ENCODE results near the gene TBC1D21. TPM values are rescaled to one million over a fixed set of nuclear protein-coding genes. Genes with fewer than 3 reads are reported as not detected.

TBC1D21 gene
- total RNA-seq, 1 donor from 2014 or later: not detected

DNA sequence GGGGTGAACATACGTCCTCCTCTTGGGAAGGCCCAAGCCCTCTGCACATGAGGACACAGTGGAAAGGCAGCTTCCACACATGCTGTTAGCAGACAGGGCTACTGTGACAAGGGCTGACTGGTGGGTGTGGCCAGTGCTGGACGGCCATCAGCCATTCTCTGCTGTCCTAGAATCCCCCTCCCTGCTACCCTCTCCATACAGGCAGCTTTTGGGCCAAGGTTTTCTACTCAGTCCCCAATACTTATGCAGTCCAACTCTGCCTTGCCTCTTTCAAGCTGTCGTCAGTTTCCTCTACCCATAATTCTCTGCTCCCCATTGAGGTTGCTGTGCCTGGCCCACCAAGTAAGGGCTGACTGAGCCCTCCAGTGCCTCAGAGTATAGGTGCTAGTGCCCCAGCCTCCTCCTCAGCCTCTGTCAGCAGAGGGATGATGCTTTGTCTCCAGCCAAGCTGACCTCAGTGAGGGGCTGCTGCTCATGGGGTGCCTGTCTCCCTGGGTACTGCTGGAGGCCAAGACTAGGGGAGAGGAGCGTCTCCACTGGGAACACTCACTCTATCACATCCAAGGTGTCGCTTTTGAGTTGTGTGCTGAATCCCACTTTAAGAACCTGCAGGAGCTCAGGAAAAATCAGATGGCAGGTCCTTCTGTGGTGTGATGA, 55.7 kb downstream of the TBC1D21 start:
- H4K20me1 ChIP-seq (ENCODE audit: insufficient read depth, low read length): peaks cover 51% of the 10 kb centered on the region
- H3K9me3 ChIP-seq (ENCODE audit: insufficient read depth, low read depth, low read length): no peaks in the 10 kb centered on the region
- H3K79me2 ChIP-seq (ENCODE audit: insufficient read depth, low read length): peaks cover 93% of the 10 kb centered on the region
- peak overlapping the region; percentile 94 for H3K27ac ChIP-seq (ENCODE audit: low read depth, low read length)
- Mint-ChIP-seq H3K27me3 (ENCODE audit: low read depth, unreplicated experiment) (no peaks in the 10 kb centered on the region), H3K27ac (ENCODE audit: unreplicated experiment) (peak overlapping the region; percentile 92), H3K36me3 (ENCODE audit: low read depth, unreplicated experiment) (peaks cover 19% of the 10 kb centered on the region), H3K4me1 (ENCODE audit: low read depth, unreplicated experiment) (peaks cover 55% of the 10 kb centered on the region), H3K9me3 (ENCODE audit: unreplicated experiment) (no peaks in the 10 kb centered on the region), H3K4me3 (ENCODE audit: unreplicated experiment) (peak overlapping the region; percentile 93)
- peak overlapping the region; percentile 80 for H3K4me3 ChIP-seq (ENCODE audit: insufficient read depth, low read depth, low read length)
- H2AFZ ChIP-seq (ENCODE audit: low read depth, low read length): no peak overlapping the region
- no peak for TF ChIP-seq CTCF (IDR thresholded peaks at IDR 0.05; ENCODE audit: insufficient read depth, low read depth, low read length)
- H3K36me3 ChIP-seq (ENCODE audit: insufficient read depth, low read length): peaks cover 2% of the 10 kb centered on the region
- H3K9ac ChIP-seq (ENCODE audit: low read length): peak overlapping the region; percentile 87
- H3K4me1 ChIP-seq (ENCODE audit: insufficient read depth, low read length): peaks cover 74% of the 10 kb centered on the region
- no peaks in the 10 kb centered on the region for H3K27me3 ChIP-seq (ENCODE audit: insufficient read depth, low read length)
- no peak for DNase-seq (ENCODE audit: low read depth)
- no peak for FAIRE-seq
- peak overlapping the region; percentile 94 for H3K4me2 ChIP-seq (ENCODE audit: low read length)

DNA sequence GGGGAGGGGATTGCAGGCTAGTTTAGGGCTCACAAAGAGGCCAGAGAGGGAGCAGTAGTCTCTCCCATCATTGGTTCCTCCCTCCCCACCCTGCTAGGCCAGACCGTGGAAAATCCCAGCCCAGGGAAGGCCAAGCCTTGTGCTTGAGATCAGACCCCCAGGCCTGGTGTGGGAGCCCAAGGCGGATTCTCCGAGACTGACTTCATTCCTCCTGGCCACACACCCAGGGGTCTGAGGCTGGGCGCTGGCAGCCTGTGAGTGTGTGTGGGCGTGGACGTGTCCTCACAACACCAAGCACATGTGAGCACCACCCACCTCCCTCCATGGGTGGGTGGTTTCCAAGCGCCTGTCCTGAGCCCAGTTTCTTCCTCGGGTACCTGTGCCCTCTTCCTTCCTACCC, 57.0 kb downstream of the TBC1D21 start:
- Histone ChIP-seq H3K36me3 (ENCODE audit: insufficient read depth, low read length) (peaks cover 4% of the 10 kb centered on the region), H3K4me1 (ENCODE audit: insufficient read depth, low read length) (peaks cover 65% of the 10 kb centered on the region), H3K27ac (ENCODE audit: low read depth, low read length) (peak overlapping the region; percentile 94), H4K20me1 (ENCODE audit: insufficient read depth, low read length) (peaks cover 64% of the 10 kb centered on the region), H3K27me3 (ENCODE audit: insufficient read depth, low read length) (no peaks in the 10 kb centered on the region), H3K79me2 (ENCODE audit: insufficient read depth, low read length) (peaks cover 98% of the 10 kb centered on the region), H2AFZ (ENCODE audit: low read depth, low read length) (no peak overlapping the region), H3K9ac (ENCODE audit: low read length) (peak overlapping the region; percentile 87), H3K4me3 (ENCODE audit: insufficient read depth, low read depth, low read length) (peak overlapping the region; percentile 80), H3K9me3 (ENCODE audit: insufficient read depth, low read depth, low read length) (no peaks in the 10 kb centered on the region), H3K4me2 (ENCODE audit: low read length) (peak overlapping the region; percentile 94)
- no peaks in the 10 kb centered on the region for H3K27me3 Mint-ChIP-seq (ENCODE audit: low read depth, unreplicated experiment)
- TF ChIP-seq CTCF (IDR thresholded peaks at IDR 0.05; ENCODE audit: insufficient read depth, low read depth, low read length): no peak
- H3K4me3 Mint-ChIP-seq (ENCODE audit: unreplicated experiment): peak overlapping the region; percentile 93
- peaks cover 58% of the 10 kb centered on the region for H3K4me1 Mint-ChIP-seq (ENCODE audit: low read depth, unreplicated experiment)
- peaks cover 23% of the 10 kb centered on the region for H3K36me3 Mint-ChIP-seq (ENCODE audit: low read depth, unreplicated experiment)
- H3K27ac Mint-ChIP-seq (ENCODE audit: unreplicated experiment): peak overlapping the region; percentile 92
- H3K9me3 Mint-ChIP-seq (ENCODE audit: unreplicated experiment): no peaks in the 10 kb centered on the region
- DNase-seq (ENCODE audit: low read depth) (peak; percentile 97), FAIRE-seq (peak; percentile 13)

- no peaks in the 10 kb centered on the region for H3K27me3 ChIP-seq (ENCODE audit: insufficient read depth, low read length)
- H3K27ac ChIP-seq (ENCODE audit: low read depth, low read length): peak overlapping the region; percentile 94
- H2AFZ ChIP-seq (ENCODE audit: low read depth, low read length): no peak overlapping the region
- no peaks in the 10 kb centered on the region for H3K9me3 ChIP-seq (ENCODE audit: insufficient read depth, low read depth, low read length)
- H3K27me3 Mint-ChIP-seq (ENCODE audit: low read depth, unreplicated experiment): no peaks in the 10 kb centered on the region
- H3K79me2 ChIP-seq (ENCODE audit: insufficient read depth, low read length): peaks cover 98% of the 10 kb centered on the region
- H4K20me1 ChIP-seq (ENCODE audit: insufficient read depth, low read length): peaks cover 68% of the 10 kb centered on the region
- peaks cover 23% of the 10 kb centered on the region for H3K36me3 Mint-ChIP-seq (ENCODE audit: low read depth, unreplicated experiment)
- H3K9ac ChIP-seq (ENCODE audit: low read length): peak overlapping the region; percentile 87
- peak overlapping the region; percentile 94 for H3K4me2 ChIP-seq (ENCODE audit: low read length)
- TF ChIP-seq EZH2 (IDR thresholded peaks at IDR 0.05; ENCODE audit: insufficient read depth, low read length): no peak
- no peak for TF ChIP-seq CTCF (IDR thresholded peaks at IDR 0.05; ENCODE audit: insufficient read depth, low read depth, low read length)
- H3K4me3 Mint-ChIP-seq (ENCODE audit: unreplicated experiment): peak overlapping the region; percentile 93
- peak overlapping the region; percentile 92 for H3K27ac Mint-ChIP-seq (ENCODE audit: unreplicated experiment)
- FAIRE-seq (no peak), DNase-seq (ENCODE audit: low read depth) (peak; percentile 65)
- H3K9me3 Mint-ChIP-seq (ENCODE audit: unreplicated experiment): no peaks in the 10 kb centered on the region
- H3K4me3 ChIP-seq (ENCODE audit: insufficient read depth, low read depth, low read length): peak overlapping the region; percentile 9
- peaks cover 60% of the 10 kb centered on the region for H3K4me1 ChIP-seq (ENCODE audit: insufficient read depth, low read length)
- H3K36me3 ChIP-seq (ENCODE audit: insufficient read depth, low read length): peaks cover 4% of the 10 kb centered on the region
- H3K4me1 Mint-ChIP-seq (ENCODE audit: low read depth, unreplicated experiment): peaks cover 58% of the 10 kb centered on the region
Observed at GRCh38 chr15:73930790-73931281, 57.5 kb downstream of the TBC1D21 start.

Measured in astrocyte (in vitro differentiated cells and primary cell).